Transverse colon (tissue), 3 donors: ENCODE measurements around the gene PASD1.

Experiments
- EP300 ChIP-seq: sonication (generic); formaldehyde crosslinking; IDR thresholded peaks from one replicate; pipeline ENCODE4 v1.6.1; 2017; ENCODE audit warnings: antibody characterized with exemption, low read depth
- TF ChIP-seq, protein P1 (sequence below), 5 experiments: fragments of 200-600 bp in 3 of 5; fragments of 450-650 bp in 2 of 5; sonication (generic) in 3 of 5; IDR thresholded peaks; 1 replicate in 2 of 5; 2 replicates in 3 of 5; pipeline ENCODE4 v1.5.1; 2016 to 2017; ENCODE audit warnings: antibody characterized with exemption in 5 of 5, inconsistent platforms in 3 of 5, mild to moderate bottlenecking in 2 of 5, moderate library complexity in 1 of 5

- TF ChIP-seq, protein P1, sequence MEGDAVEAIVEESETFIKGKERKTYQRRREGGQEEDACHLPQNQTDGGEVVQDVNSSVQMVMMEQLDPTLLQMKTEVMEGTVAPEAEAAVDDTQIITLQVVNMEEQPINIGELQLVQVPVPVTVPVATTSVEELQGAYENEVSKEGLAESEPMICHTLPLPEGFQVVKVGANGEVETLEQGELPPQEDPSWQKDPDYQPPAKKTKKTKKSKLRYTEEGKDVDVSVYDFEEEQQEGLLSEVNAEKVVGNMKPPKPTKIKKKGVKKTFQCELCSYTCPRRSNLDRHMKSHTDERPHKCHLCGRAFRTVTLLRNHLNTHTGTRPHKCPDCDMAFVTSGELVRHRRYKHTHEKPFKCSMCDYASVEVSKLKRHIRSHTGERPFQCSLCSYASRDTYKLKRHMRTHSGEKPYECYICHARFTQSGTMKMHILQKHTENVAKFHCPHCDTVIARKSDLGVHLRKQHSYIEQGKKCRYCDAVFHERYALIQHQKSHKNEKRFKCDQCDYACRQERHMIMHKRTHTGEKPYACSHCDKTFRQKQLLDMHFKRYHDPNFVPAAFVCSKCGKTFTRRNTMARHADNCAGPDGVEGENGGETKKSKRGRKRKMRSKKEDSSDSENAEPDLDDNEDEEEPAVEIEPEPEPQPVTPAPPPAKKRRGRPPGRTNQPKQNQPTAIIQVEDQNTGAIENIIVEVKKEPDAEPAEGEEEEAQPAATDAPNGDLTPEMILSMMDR (IDR thresholded peaks at IDR 0.05): no peak
- TF ChIP-seq EP300: no peak
Measured at GRCh38 chrX:151604931-151605330, 41.5 kb downstream of the PASD1 start.
